Stimulated activated CD4-positive, alpha-beta T cell treated with anti-CD3 and anti-CD28 coated beads, Interleukin-1b, Interleukin-23, amount 100 ng/mL, for 48 hours (primary cell): ENCODE results near the gene NRL.

Experiments
- DNase-seq: peaks from one replicate; pipeline ENCODE4 v3.0.0-alpha.2; 2020

NRL gene

GRCh38 chr14:24098927-24099813 lies 15.6 kb downstream of the NRL start:
- no peak for DNase-seq

DNA sequence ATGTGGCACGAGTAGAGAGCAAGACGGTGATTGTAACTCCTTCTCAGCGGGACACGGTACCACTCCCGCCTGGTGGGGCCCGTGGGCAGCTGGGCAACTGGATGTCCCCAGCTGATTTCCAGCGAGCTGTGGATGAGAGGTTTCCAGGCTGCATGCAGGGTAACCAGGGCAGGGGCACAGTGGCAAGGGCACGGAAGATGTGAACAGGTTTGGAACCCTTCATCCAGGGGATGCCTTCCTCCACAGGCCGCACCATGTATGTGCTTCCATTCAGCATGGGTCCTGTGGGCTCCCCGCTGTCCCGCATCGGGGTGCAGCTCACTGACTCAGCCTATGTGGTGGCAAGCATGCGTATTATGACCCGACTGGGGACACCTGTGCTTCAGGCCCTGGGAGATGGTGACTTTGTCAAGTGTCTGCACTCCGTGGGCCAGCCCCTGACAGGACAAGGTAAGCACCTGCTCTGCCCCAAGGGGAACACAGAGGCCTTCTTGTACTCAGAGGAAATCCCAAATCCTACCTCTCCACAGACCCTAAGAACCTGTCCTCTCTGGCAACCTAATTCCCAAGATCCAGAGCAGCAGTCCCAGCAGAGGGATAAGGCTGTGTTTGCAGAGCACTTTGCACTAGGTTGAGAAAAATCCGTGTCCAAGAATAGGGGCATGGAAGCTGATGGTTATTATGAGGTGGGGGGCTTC lies 16.4 kb downstream of the NRL start:
- no peak for DNase-seq

DNA sequence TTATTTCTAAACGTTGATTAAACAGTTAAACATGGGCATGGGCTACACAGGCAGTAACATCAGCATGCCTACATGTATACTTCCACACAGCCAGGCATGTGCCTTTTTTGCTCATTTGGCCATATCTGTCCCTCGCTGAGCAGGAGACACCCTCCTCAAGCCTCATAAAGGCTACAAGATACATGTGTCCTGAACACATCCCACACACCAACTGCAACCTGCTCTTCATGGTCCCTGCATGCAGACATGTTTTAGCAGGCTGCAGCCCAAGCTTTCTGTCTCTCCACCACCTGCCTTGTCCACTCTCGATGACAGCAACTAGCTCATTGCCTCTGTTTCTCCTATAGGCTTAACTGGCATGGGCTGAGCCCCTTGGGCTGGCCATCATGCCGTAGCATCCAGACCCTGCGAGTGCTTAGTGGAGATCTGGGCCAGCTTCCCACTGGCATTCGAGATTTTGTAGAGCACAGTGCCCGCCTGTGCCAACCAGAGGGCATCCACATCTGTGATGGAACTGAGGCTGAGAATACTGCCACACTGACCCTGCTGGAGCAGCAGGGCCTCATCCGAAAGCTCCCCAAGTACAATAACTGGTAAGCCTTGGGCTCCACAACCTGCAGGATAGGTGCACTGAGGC lies 18.1 kb downstream of the NRL start:
- no peak for DNase-seq

DNA sequence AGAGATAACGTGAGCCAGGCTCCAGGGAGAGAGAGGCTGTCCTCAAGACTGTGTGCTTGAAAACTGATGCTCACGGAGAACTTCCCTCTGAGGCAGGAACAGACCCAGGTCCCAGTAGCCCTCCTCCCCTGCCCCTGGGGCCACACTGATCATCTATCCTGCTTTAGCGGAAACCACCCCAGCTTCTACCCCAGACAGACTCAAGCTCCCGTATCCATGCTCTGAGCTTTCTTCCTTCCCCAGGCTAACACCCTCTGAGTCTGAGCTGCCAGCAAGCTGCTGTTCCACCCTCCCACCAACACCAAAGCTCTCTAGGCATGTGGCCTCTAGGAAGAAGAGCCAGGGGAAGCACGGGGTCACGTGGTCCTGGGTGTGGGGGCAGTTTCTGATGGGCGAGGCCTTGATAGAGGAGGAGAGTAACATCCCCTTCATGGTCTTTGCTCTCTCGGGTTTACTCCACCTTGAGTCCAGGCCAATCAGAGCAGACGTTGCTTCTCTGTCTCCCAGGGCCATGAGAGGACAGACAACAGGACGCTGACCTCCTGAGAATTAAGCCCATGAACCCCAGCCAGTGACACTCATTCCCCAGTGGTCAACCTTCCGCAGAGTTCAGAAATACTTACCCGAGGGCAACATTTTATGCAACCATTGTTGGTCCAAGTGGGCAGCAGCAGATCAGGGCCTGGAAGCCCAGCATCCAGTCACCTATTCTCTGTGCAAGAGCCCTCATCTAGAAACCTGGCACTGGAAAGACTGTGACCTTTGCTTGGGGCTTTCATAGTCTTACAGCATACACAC lies 19.3 kb downstream of the NRL start:
- peak; percentile 72 for DNase-seq

DNA sequence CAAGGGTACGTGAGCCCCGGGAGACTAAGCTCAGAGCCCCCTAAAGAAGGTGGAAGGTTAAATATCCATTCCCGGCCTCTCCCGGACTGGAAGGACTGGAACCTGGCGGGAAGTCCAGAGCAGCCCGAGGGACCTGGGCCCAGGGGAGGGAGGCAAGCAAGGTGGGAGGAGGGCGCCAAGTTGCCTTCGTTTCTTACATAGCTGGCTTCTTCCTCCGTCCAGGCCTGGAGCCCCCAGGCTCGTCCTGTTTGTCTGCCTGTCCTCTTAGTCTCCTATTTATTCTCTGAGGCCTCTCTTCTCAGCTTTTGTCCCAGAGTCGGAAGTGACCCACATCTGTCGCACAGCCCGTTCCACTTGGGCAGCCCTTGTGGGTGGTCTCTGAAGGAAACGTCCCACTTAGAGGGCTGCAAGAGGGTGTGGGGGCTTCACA lies 19.9 kb downstream of the NRL start:
- no peak for DNase-seq

DNA sequence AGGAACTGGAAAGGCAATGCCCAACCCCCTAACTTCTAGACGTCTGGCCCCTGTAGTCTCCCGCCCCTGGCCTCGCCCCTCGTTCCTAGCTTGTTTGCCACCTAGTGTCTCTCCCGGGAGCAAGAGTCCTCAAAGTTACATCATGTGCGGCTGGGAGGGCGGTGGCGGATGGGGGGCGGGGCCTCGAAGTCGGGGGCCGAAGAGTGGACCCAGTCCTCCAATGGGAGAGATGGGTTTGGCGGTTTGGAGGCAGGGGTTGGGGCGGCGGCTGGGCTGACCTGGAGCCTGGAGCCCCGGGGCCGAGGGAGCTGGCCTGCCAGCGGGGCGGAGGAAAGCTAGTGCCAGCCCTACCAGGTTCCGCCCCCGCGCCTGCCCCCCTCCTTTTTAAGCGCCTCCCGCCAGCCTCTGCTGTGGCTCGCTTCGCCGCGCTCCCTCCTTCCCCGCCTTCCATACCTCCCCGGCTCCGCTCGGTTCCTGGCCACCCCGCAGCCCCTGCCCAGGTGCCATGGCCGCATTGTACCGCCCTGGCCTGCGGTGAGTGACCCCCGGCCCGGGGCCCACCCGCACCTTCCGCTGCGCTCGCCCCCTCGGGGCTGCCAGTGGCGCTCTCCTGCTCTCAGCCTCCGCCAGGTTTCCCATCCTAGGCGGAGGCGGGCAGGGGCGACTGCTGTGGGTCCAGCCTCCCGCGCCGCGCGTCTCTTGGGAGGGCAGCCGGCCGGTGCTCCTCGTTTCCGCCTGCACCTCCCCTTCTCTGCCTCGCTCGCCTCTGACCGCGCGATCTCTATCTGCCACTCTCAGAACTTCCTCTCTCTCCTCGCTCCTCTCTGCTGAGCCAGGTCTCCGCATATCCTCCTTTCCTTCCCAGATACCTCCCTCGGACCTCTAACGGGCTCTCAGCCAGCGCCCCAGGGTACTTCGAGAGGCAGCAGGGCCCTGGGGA lies 20.6 kb downstream of the NRL start, which contains the start of gene PCK2:
PCK2 (plus strand) TSS at position 411 of the 940 bp plus-strand sequence; CDS start at position 506, 95 bp downstream.
- DNase-seq, result peak; percentile 92

DNA sequence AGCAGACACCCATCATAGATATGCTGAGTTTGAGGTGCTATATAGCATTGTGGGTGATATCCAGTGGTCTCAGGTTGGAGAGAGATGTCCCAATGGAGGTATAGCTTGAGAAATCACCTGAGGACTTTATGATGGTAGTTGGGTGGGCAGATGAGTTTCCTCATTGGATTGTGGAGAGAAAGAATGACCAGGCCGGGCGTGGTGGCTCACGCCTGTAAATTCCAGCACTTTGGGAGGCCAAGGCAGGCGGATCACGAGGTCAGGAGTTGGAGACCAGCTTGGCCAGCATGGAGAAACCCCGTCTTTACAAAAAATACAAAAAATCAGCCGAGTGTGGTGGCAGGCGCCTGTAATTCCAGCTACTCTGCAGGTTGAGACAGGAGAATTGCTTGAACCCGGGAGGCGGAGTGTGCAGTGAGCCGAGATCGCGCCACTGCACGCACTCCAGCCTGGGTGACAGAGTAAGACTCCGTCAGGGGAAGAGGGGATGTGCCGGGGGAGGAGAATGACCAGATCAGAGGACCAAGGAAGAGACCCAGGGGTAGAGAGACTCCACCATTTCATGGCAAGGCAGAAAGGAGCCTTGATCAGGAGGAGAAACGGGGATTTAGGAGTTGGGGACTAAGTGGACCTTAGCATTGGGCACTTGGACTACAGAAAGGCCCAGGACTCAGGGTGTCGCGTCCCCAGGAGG lies 21.4 kb downstream of the NRL start:
- no peak for DNase-seq

- no peak for DNase-seq
Measured at GRCh38 chr14:24092505-24093206, 22.1 kb downstream of the NRL start.

- no peak for DNase-seq
Measured at GRCh38 chr14:24092110-24092504, 22.6 kb downstream of the NRL start.

DNA sequence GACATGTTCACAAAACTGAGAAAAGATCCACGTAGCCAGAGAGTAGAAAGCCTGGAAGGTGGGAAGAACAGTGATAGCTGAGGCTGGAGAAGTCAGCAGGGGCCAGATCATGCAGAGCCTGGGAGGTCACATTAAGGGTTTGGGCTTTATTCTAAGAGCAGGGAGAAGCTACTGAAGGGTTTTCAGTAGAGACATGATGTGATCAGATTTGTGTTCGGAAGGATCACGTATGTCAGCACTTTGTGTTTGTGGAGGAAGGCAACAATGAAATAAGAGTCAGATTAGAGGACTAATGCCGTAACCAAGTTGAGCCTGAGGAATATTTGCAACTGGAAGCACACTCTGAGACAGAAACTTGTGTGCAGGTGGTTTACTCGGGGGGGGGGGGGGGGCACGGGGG lies 24.9 kb downstream of the NRL start:
- DNase-seq, result no peak

GRCh38 chr14:24088095-24088494 lies 26.7 kb downstream of the NRL start:
- DNase-seq, result no peak

- DNase-seq, result no peak
Measured at GRCh38 chr14:24087004-24087403, 27.7 kb downstream of the NRL start.

- DNase-seq, result no peak
Measured at GRCh38 chr14:24086193-24086955, 28.4 kb downstream of the NRL start.

DNA sequence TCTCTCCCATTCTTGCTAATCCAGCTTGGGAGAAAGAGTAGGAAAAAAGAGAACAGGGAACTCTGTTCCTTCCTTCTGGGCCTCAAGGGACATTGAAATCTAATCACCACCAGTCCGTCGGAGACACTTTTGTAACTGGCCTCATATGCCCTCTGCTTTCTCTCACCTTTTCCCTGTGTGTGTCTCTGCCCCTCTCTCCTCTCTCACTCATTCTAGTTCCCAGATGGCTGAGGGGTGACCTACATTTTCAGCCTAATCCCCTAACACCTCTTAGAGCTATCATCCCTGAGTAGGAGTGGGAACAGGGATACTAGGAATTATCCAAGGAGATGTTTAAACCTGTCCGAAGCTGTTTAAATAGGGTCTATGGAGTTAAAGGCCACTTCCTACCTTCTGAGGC lies 29.5 kb downstream of the NRL start:
- DNase-seq, result no peak

- DNase-seq, result no peak
Measured at GRCh38 chr14:24084440-24084839, 30.3 kb downstream of the NRL start.

DNA sequence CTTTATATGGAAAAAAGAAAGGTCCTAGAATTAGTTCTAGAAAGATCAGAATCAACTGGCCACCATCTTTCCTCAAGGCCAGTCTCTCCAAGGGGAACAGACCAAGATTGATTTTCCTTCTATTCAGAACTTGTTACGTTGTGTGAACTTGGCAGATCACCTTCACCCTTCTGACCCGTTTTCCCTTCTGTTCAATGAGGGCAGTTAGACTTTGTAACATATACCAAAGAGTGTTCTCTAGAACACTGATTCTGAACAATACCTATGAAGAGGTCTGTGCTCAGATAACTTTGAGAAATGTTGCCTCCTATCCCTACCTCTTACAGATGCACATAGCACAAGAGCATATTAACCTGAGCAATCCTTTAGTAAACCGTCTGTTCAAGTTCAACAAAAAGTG lies 31.3 kb downstream of the NRL start:
- no peak for DNase-seq

- no peak for DNase-seq
Measured at GRCh38 chr14:24082411-24083080, 32.2 kb downstream of the NRL start.

DNA sequence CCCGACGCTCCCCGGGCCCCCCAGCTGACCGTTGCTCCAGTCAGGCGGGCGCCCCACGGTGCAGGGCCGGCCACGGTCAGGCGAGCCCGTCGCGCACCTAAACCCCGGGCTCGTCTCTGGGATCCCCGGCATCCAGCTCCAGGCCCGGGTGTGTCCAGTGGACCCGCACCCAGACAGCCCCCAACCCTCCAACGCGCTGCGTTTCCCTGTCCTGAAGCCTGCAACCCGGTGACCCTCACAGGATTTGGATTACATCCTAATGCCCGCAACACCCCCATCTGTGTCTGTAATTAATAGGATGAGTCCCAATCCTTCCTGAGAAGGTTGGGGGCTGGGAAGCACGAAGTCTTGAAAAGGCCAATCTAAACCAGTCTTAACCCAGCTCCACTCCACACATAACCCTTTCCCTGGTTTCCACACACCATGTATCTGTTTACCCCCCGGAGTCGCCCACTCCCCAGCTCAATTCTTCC lies 33.0 kb downstream of the NRL start:
- no peak for DNase-seq
